Measurements from ENCODE around the gene PTPRM. TPM values are rescaled to one million over a fixed set of nuclear protein-coding genes. Genes with fewer than 3 reads are reported as not detected.

Gene PTPRM
- total and polyA plus RNA-seq, 2 of the 8 experiments (the other 6 are each of a cell fraction or from before 2014, with no cell fraction given): 4.1 to 7.0 TPM

DNA sequence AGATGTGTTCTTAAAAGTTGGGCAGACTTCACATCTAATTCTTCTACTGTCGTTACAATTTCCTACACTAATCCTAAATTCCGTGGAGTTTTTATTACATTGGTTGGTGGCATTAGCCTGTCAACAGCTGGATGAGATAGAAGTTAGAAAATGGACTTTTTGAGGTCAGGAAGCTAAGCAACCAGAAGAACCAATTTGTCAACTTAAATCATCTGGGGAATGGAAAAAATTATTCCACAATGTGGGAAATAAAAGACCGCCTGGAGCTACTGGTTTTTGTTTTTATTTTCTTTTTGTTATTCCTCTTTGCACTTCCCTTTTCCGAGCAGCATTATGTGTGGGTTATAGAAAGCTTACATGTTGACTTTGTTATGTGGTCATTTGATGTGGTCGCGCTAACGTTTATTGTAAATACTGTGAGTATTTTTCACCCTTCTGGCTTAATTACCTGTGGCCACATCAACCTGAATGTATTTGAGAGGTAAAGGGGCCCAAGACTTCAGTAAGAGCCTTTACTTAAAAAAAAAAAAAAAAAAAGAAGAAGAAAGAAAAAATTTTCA is 75.3 kb downstream of the PTPRM start (continued):
- no peak for TF ChIP-seq BACH1 (IDR thresholded peaks at IDR 0.05; ENCODE audit: low read length)
- no peak for TF ChIP-seq SIN3A (conservative IDR thresholded peaks at IDR 0.05 in 1 of 2, IDR thresholded peaks at IDR 0.05 in 1 of 2; ENCODE audit: low read depth in 1 of 2, low read length in 2 of 2)
- no peak for TF ChIP-seq SP2 (IDR thresholded peaks at IDR 0.05; ENCODE audit: low read length)
- TF ChIP-seq, protein P1, sequence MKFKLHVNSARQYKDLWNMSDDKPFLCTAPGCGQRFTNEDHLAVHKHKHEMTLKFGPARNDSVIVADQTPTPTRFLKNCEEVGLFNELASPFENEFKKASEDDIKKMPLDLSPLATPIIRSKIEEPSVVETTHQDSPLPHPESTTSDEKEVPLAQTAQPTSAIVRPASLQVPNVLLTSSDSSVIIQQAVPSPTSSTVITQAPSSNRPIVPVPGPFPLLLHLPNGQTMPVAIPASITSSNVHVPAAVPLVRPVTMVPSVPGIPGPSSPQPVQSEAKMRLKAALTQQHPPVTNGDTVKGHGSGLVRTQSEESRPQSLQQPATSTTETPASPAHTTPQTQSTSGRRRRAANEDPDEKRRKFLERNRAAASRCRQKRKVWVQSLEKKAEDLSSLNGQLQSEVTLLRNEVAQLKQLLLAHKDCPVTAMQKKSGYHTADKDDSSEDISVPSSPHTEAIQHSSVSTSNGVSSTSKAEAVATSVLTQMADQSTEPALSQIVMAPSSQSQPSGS (IDR thresholded peaks at IDR 0.05; ENCODE audit: low read length): no peak
- no peak for TF ChIP-seq CBX5 (IDR thresholded peaks at IDR 0.05; ENCODE audit: low read depth, low read length)
- TF ChIP-seq KDM1A (IDR thresholded peaks at IDR 0.05; ENCODE audit: borderline replicate concordance, low read length): no peak
